Omental fat pad (tissue), 4 donors: Measurements from ENCODE around the gene ELOVL1. TPM values are rescaled to one million over a fixed set of nuclear protein-coding genes. Genes with fewer than 3 reads are reported as not detected.

Experiments
- ATAC-seq: fragments of 150-250 bp; one replicate; pipeline ENCODE4 v1.9.1; 2016; ENCODE audit warnings: mild to moderate bottlenecking, moderate library complexity; ENCODE audit not compliant: low FRiP score
- DNase-seq: peaks from one replicate; pipeline ENCODE4 v3.0.0-alpha.2; 2019; ENCODE audit warnings: low spot score
- CTCF ChIP-seq, 3 donors: fragments of 450-650 bp; IDR thresholded peaks; one replicate each; pipeline ENCODE4 v1.5.1; 2016 to 2017; ENCODE audit warnings: antibody characterized with exemption in 3 of 3, mild to moderate bottlenecking in 3 of 3, moderate library complexity in 2 of 3
- total RNA-seq, 4 donors: library from RNA; depleted of rRNA; stranded (reverse); fragments of >200 nt; gene quantifications; one replicate each; pipeline ENCODE4 v1.1.0, GENCODE V29; 2016

ELOVL1 gene
- total RNA-seq, 4 donors from 2014 or later: 56.4 to 124 (median 78.2) TPM

- TF ChIP-seq CTCF (IDR thresholded peaks at IDR 0.05): no peak
- ATAC-seq (no peak), DNase-seq (no peak)
These were observed 48.0 kb downstream of the ELOVL1 start for GRCh38 chr1:43319766-43320165.

GRCh38 chr1:43319288-43319687, 48.5 kb downstream of the ELOVL1 start:
- DNase-seq: no peak
- ATAC-seq: no peak
- no peak for TF ChIP-seq CTCF (IDR thresholded peaks at IDR 0.05)

- DNase-seq (no peak), ATAC-seq (no peak)
- no peak for TF ChIP-seq CTCF (IDR thresholded peaks at IDR 0.05)
These were observed 49.0 kb downstream of the ELOVL1 start for GRCh38 chr1:43318831-43319230.

- DNase-seq: no peak
- no peak for ATAC-seq
- TF ChIP-seq CTCF (IDR thresholded peaks at IDR 0.05): no peak
These were observed 49.9 kb downstream of the ELOVL1 start for GRCh38 chr1:43317817-43318471.

- DNase-seq: no peak
- no peak for ATAC-seq
- no peak for TF ChIP-seq CTCF (IDR thresholded peaks at IDR 0.05)
These were observed 50.9 kb downstream of the ELOVL1 start for GRCh38 chr1:43316738-43317520.

- no peak for TF ChIP-seq CTCF (IDR thresholded peaks at IDR 0.05)
- no peak for DNase-seq
- ATAC-seq: no peak
These were observed 51.7 kb downstream of the ELOVL1 start for GRCh38 chr1:43315963-43316737.
